Thyroid gland (tissue), 4 donors: ENCODE measurements around the gene NIPBL.
"Not testable (repeated sequence)": the region's sequence is repeated elsewhere in the genome, so short reads cannot be mapped to it uniquely, and the experiment has no call there.

Source experiments
- POLR2A ChIP-seq, 2 donors: fragments of 450-650 bp; IDR thresholded peaks; one replicate each; pipeline ENCODE4 v1.6.1; 2017; ENCODE audit warnings: antibody characterized with exemption in 2 of 2, mild to moderate bottlenecking in 2 of 2, moderate library complexity in 1 of 2
- TF ChIP-seq, protein P1 (sequence below), 6 experiments: fragments of 200-600 bp in 3 of 6; fragments of 450-650 bp in 3 of 6; sonication (generic) in 3 of 6; IDR thresholded peaks; one replicate each; pipeline ENCODE4 v1.5.1; 2016 to 2019; ENCODE audit warnings: antibody characterized with exemption in 6 of 6, mild to moderate bottlenecking in 2 of 6, inconsistent platforms in 1 of 6, moderate library complexity in 1 of 6

GRCh38 chr5:36852903-36853302, 23.7 kb upstream of the NIPBL start:
- TF ChIP-seq, protein P1, sequence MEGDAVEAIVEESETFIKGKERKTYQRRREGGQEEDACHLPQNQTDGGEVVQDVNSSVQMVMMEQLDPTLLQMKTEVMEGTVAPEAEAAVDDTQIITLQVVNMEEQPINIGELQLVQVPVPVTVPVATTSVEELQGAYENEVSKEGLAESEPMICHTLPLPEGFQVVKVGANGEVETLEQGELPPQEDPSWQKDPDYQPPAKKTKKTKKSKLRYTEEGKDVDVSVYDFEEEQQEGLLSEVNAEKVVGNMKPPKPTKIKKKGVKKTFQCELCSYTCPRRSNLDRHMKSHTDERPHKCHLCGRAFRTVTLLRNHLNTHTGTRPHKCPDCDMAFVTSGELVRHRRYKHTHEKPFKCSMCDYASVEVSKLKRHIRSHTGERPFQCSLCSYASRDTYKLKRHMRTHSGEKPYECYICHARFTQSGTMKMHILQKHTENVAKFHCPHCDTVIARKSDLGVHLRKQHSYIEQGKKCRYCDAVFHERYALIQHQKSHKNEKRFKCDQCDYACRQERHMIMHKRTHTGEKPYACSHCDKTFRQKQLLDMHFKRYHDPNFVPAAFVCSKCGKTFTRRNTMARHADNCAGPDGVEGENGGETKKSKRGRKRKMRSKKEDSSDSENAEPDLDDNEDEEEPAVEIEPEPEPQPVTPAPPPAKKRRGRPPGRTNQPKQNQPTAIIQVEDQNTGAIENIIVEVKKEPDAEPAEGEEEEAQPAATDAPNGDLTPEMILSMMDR (IDR thresholded peaks at IDR 0.05) = not testable (repeated sequence)
- TF ChIP-seq POLR2A (IDR thresholded peaks at IDR 0.05) = not testable (repeated sequence)
